Activated T-cell treated with anti-CD3 and anti-CD28 coated beads, Interleukin-2, amount 50 U/mL, for 1 hour (primary cell): ENCODE data around the gene RASSF6.
"Not testable (repeated sequence)": the region's sequence is repeated elsewhere in the genome, so short reads cannot be mapped to it uniquely, and the experiment has no call there.

Experiments
- DNase-seq: peaks from one replicate; pipeline ENCODE4 v3.0.0-alpha.2; 2020

The RASSF6 gene

GRCh38 chr4:73620115-73620792 is at the start of gene RASSF6:
Gene RASSF6 (minus strand): TSS chr4:73620436. CDS start chr4:73611795, 8,641 bp downstream.
- DNase-seq, result peak; percentile 22

GRCh38 chr4:73669410-73670183 is 49.4 kb upstream of the RASSF6 start:
- no peak for DNase-seq

- no peak for DNase-seq
These were observed 48.6 kb upstream of the RASSF6 start for GRCh38 chr4:73668782-73669201.

GRCh38 chr4:73665924-73666323 is 45.7 kb upstream of the RASSF6 start:
- DNase-seq, result not testable (repeated sequence)

GRCh38 chr4:73664470-73664869 is 44.2 kb upstream of the RASSF6 start:
- DNase-seq, result no peak

GRCh38 chr4:73663576-73663975 is 43.3 kb upstream of the RASSF6 start:
- no peak for DNase-seq

- no peak for DNase-seq
These were observed 42.7 kb upstream of the RASSF6 start for GRCh38 chr4:73662709-73663546.

- DNase-seq, result no peak
These were observed 41.4 kb upstream of the RASSF6 start for GRCh38 chr4:73661646-73662119.

- no peak for DNase-seq
These were observed 40.6 kb upstream of the RASSF6 start for GRCh38 chr4:73660808-73661207.

GRCh38 chr4:73653695-73654106 is 33.5 kb upstream of the RASSF6 start:
- DNase-seq, result no peak

GRCh38 chr4:73650250-73650649 is 30.0 kb upstream of the RASSF6 start:
- no peak for DNase-seq

GRCh38 chr4:73648478-73648877 is 28.2 kb upstream of the RASSF6 start:
- DNase-seq, result no peak

GRCh38 chr4:73646117-73646516 is 25.9 kb upstream of the RASSF6 start:
- DNase-seq, result no peak

GRCh38 chr4:73631565-73632226 is 11.5 kb upstream of the RASSF6 start:
- no peak for DNase-seq

- DNase-seq, result not testable (repeated sequence)
These were observed 8.6 kb upstream of the RASSF6 start for GRCh38 chr4:73628834-73629233.

GRCh38 chr4:73621357-73621756 is 1.1 kb upstream of the RASSF6 start:
- no peak for DNase-seq

GRCh38 chr4:73619346-73619745 is 890 bp downstream of the RASSF6 start:
- DNase-seq, result no peak

- no peak for DNase-seq
These were observed 3.0 kb downstream of the RASSF6 start for GRCh38 chr4:73617256-73617655.

GRCh38 chr4:73615613-73616012 is 4.6 kb downstream of the RASSF6 start:
- DNase-seq, result no peak

GRCh38 chr4:73614311-73614867 is 5.8 kb downstream of the RASSF6 start:
- DNase-seq, result no peak

- DNase-seq, result no peak
These were observed 7.1 kb downstream of the RASSF6 start for GRCh38 chr4:73613130-73613529.

- no peak for DNase-seq
These were observed 8.2 kb downstream of the RASSF6 start for GRCh38 chr4:73612032-73612431.
